Left ventricle myocardium inferior (tissue), 1 donor: Measurements from ENCODE around the gene RUFY1. TPM values are rescaled to one million over a fixed set of nuclear protein-coding genes. Genes with fewer than 3 reads are reported as not detected.

Experiments used
- DNase-seq: peaks from one replicate; pipeline ENCODE4 v3.0.0-alpha.2; 2020
- H3K27ac ChIP-seq: fragments of 200-600 bp; replicated peaks from 2 replicates; pipeline ENCODE4 v1.8.0; 2021
- H3K27me3 ChIP-seq: fragments of 200-600 bp; 2 replicates; pipeline ENCODE4 v1.8.0; 2021; ENCODE audit warnings: low read depth
- H3K36me3 ChIP-seq: fragments of 200-600 bp; 2 replicates; pipeline ENCODE4 v1.8.0; 2021
- H3K4me1 ChIP-seq: fragments of 200-600 bp; 2 replicates; pipeline ENCODE4 v1.8.0; 2021
- H3K4me3 ChIP-seq: fragments of 200-600 bp; 2 replicates; pipeline ENCODE4 v1.8.0; 2021; ENCODE audit warnings: mild to moderate bottlenecking, moderate library complexity
- H3K9me3 ChIP-seq: fragments of 200-600 bp; replicated peaks from 2 replicates; pipeline ENCODE4 v1.8.0; 2021
- intact Hi-C: fragments of 100-400 bp; cut with micrococcal nuclease; formaldehyde crosslinking; loops from one replicate; pipeline ENCODE4 v1.11.0; 2022
- total RNA-seq: library from RNA; stranded (reverse); fragmentation: NEBNext Ultra II Directional; extraction: Animal tissue kit (Norgen Biotek cat#: 25700); gene quantifications from one replicate; pipeline ENCODE4 v1.2.1, GENCODE V29; 2021
- TF ChIP-seq, protein P1 (sequence below): fragments of 200-600 bp; IDR thresholded peaks from 2 replicates; pipeline ENCODE4 v1.8.0; 2021; ENCODE audit warnings: antibody characterized with exemption, mild to moderate bottlenecking, borderline replicate concordance
- donor health status: DM: no; HTN: yes; CAD: no; lungs with severe emphysema.

RUFY1 gene
- total RNA-seq, 1 donor from 2014 or later = 21.5 TPM

DNA sequence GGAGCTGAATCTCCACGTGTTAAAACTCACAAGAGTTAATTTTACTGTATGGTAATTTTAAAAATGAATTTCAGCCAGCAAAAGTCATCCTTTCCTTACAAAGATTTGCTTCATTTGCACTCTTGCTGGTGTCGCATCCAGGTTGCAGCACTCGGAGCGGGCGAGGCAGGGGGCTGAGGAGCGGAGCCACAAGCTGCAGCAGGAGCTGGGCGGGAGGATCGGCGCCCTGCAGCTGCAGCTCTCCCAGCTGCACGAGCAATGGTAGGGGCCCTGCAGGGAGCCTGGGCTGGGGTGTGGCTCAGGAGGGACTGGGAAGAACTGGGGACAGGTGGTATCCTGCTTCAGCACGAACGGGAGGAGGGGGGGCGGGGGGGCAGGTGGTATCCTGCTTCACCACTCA is 46.1 kb downstream of the RUFY1 start:
- Histone ChIP-seq H3K9me3 (no peaks in the 10 kb centered on the region), H3K4me3 (no peak overlapping the region), H3K27ac (no peak overlapping the region), H3K27me3 (no peaks in the 10 kb centered on the region), H3K4me1 (no peaks in the 10 kb centered on the region), H3K36me3 (peaks cover 96% of the 10 kb centered on the region)
- intact Hi-C loops = no loop called here
- TF ChIP-seq, protein P1, sequence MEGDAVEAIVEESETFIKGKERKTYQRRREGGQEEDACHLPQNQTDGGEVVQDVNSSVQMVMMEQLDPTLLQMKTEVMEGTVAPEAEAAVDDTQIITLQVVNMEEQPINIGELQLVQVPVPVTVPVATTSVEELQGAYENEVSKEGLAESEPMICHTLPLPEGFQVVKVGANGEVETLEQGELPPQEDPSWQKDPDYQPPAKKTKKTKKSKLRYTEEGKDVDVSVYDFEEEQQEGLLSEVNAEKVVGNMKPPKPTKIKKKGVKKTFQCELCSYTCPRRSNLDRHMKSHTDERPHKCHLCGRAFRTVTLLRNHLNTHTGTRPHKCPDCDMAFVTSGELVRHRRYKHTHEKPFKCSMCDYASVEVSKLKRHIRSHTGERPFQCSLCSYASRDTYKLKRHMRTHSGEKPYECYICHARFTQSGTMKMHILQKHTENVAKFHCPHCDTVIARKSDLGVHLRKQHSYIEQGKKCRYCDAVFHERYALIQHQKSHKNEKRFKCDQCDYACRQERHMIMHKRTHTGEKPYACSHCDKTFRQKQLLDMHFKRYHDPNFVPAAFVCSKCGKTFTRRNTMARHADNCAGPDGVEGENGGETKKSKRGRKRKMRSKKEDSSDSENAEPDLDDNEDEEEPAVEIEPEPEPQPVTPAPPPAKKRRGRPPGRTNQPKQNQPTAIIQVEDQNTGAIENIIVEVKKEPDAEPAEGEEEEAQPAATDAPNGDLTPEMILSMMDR = no peak
- DNase-seq = no peak

DNA sequence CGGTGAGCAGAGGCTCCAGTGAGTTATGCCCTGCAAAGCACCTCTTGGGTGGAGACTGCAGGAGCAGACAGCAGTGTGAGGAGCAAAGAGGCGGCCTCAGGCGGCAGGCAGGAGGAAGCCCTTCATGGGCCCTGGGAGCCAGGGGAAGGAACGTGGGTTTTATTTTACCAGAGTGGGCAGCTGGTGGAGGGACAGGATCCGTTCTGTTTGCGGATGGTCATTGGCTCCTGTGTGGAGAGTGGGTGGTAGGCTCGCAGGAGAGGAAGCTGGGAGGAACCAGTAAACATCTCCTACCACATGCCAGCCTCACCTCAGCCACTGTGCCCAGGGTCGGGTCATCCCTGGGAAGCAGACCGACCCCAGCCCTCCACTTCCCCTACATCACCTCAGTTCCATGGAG is 48.7 kb downstream of the RUFY1 start:
- Histone ChIP-seq H3K36me3 (peaks cover 91% of the 10 kb centered on the region), H3K27ac (no peak overlapping the region)
- TF ChIP-seq, protein P1 = no peak

DNA sequence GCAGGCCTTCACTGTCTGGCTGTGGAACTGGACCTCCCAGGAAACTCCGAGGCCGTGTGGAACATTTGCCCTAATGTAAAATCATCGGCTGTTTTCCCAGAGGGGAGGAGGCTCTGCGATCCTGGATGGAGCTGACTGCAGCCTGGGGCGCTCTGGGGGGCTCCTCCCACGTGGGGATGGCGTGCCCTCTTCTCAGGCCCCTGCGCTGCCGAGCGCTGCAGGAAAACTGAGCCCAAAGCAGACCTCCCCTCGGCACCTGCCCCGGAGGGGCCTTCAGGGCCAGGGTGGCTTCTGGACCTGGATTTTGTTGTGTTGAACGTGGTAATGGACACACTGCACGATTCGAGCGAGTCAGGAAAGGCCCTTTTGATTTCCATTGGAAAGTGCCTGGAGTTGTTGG is 49.2 kb downstream of the RUFY1 start:
- TF ChIP-seq, protein P1 = no peak
- H3K4me1 ChIP-seq = peaks cover 4% of the 10 kb centered on the region
- DNase-seq = no peak
- H3K36me3 ChIP-seq = peaks cover 89% of the 10 kb centered on the region
- no peak overlapping the region for H3K27ac ChIP-seq
- intact Hi-C loops = no loop called here
- H3K27me3 ChIP-seq = no peaks in the 10 kb centered on the region
- H3K9me3 ChIP-seq = no peaks in the 10 kb centered on the region
- no peak overlapping the region for H3K4me3 ChIP-seq

More for the DNA sequence above, 48.7 kb downstream of the RUFY1 start:
- H3K4me1 ChIP-seq = peaks cover 2% of the 10 kb centered on the region
- no peaks in the 10 kb centered on the region for H3K27me3 ChIP-seq
- no peak overlapping the region for H3K4me3 ChIP-seq
- no peak for DNase-seq
- no peaks in the 10 kb centered on the region for H3K9me3 ChIP-seq
- intact Hi-C loops = no loop called here

DNA sequence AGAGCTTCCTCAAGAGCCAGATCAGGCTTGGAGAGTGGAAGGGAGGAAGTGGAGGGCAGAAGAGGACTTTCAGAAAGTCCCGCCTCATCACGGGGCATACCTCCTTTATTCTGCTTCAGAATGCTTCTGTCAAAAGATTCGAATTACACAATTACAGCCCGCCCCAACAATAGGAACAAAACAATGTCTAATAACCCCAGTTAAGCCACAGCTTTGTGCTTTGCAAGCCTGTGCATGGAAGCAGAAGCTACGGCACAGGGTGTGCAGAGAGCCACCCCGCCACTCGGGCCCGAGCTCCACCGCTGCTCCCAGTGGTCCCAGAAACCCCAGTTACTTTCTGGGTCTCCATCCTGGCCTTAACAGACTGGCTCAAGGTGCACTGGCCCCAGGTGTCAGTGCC is 49.6 kb downstream of the RUFY1 start:
- intact Hi-C loops = no loop called here
- TF ChIP-seq, protein P1 = no peak
- H3K27ac ChIP-seq = no peak overlapping the region

DNA sequence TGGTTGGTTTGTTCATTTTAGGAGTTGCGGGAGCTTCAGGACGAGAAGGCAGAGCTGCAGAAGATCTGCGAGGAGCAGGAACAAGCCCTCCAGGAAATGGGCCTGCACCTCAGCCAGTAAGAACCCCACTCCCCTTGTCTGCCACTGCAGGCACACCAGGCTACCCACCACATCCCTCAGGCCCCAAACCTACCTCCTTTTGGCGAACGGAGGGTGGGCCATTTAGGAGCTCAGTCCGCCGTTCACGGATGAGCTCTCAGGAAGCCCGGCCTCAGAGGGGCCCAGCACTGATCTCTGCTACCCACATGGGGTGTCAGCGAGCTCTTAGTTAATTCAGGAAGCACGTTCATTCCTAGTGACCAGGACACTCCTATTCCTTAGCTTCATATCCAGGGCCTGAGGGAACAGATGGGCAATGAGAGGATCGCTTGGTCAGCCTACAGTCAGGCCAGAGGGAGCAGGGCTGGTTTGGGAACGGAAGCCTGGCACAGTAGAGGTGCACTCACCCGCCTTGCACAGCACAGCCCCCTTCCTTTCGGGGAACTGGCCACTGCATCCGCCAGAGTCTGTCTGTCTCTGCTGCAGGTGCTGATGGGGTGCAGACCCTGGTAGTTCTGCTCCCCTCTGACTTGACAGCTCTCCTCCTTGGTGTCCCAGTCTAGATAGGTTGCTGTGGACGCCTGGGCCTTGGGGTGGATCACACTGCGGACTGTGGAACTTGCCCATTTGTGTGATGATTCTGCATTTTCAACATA is 51.7 kb downstream of the RUFY1 start:
- Histone ChIP-seq H3K4me3 (no peak overlapping the region), H3K27me3 (no peaks in the 10 kb centered on the region), H3K27ac (no peak overlapping the region), H3K36me3 (peaks cover 84% of the 10 kb centered on the region), H3K4me1 (peaks cover 15% of the 10 kb centered on the region), H3K9me3 (no peaks in the 10 kb centered on the region)
- intact Hi-C loops = no loop called here
- TF ChIP-seq, protein P1 = no peak
- DNase-seq = no peak

More for the DNA sequence above, 49.6 kb downstream of the RUFY1 start:
- Histone ChIP-seq H3K27me3 (no peaks in the 10 kb centered on the region), H3K9me3 (no peaks in the 10 kb centered on the region), H3K36me3 (peaks cover 85% of the 10 kb centered on the region), H3K4me1 (peaks cover 4% of the 10 kb centered on the region), H3K4me3 (no peak overlapping the region)
- DNase-seq = no peak
